CD4-positive, alpha-beta T cell treated with Interleukin-10 for 1 hour (primary cell): ENCODE results near the gene CCDC88B.

Experiments used
- DNase-seq: peaks from one replicate; pipeline ENCODE4 v3.0.0-alpha.2; 2020

Gene CCDC88B, protein sequence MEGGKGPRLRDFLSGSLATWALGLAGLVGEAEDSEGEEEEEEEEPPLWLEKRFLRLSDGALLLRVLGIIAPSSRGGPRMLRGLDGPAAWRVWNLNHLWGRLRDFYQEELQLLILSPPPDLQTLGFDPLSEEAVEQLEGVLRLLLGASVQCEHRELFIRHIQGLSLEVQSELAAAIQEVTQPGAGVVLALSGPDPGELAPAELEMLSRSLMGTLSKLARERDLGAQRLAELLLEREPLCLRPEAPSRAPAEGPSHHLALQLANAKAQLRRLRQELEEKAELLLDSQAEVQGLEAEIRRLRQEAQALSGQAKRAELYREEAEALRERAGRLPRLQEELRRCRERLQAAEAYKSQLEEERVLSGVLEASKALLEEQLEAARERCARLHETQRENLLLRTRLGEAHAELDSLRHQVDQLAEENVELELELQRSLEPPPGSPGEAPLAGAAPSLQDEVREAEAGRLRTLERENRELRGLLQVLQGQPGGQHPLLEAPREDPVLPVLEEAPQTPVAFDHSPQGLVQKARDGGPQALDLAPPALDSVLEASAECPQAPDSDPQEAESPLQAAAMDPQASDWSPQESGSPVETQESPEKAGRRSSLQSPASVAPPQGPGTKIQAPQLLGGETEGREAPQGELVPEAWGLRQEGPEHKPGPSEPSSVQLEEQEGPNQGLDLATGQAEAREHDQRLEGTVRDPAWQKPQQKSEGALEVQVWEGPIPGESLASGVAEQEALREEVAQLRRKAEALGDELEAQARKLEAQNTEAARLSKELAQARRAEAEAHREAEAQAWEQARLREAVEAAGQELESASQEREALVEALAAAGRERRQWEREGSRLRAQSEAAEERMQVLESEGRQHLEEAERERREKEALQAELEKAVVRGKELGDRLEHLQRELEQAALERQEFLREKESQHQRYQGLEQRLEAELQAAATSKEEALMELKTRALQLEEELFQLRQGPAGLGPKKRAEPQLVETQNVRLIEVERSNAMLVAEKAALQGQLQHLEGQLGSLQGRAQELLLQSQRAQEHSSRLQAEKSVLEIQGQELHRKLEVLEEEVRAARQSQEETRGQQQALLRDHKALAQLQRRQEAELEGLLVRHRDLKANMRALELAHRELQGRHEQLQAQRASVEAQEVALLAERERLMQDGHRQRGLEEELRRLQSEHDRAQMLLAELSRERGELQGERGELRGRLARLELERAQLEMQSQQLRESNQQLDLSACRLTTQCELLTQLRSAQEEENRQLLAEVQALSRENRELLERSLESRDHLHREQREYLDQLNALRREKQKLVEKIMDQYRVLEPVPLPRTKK (N-terminal part only)

DNA sequence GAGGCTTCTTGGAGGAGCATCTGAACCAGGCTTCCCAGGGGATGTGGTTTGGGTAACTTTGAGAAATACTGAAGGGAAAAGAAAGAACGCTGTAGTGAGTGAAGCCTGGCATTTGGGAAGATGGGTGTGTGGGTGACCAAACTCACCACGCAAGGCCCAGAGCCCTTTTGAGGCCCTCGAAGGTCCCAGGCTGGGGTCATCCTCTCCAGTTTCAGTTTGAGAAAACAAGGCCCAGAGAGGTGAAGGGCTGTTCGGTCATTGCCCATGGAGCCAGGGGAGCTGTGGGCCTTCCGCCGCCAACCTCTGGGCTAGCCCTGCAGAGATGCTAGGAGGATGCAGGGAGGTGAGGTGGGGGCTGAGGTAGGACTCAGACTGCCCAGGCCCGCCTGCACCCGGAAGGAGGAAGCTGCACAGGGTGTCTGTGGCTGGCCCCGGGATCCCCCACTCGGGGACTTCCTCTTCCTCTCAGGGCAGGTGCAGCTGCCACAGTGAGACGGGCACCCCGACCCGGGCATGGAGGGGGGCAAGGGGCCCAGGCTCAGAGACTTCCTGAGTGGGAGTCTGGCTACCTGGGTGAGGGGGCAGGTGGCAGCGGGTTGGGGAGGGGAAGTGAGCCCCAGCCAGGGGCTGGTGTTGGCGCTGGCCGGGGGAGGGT is at the start of gene CCDC88B:
TSS of gene CCDC88B (plus strand) at position 451 of the 655 bp plus-strand sequence. CDS start at position 514, 63 bp downstream.
- peak; percentile 92 for DNase-seq

DNA sequence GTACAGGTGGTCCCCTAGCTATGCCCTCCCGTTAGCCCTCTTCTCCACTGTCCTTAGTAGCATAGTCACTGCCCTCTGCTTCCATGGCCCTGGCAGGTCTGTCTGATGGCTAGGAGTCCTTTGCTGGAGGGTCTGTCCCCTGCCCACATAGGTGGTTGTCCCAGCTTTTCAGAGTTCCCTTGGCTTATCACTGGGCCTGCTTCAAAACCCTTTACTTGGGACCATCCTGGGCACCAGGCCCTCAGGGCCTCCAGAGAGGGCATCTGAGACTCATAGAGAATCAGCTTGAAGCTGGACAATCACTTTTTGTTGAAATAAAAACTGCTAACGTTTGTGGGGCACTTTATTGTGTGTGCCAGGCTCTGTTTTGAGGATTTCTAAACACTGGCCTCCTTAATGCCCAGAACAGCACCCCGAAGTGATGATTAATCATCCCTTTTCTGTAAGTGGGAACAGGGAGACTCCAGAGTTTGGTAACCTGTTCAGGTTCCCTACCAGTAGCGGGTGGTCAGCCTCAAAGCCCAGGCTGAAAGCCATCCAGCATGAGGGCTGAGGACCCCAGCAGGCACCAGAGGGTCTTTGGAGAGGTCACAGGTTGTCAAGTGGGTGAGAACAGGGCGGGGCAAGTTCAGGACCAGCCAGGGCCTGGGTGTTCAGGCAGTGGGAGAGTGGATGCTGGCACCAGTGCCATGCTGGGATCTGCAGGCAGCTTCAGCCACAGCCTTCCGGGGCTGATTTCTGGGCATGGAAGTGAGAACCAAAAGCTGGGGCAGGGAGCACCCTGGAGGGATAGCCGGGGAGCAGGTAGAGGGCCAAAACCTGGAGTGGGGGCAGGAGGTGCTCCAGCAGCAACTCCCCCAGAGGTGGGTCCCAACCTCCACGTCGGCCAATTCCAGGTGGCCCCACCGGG is 49.4 kb upstream of the CCDC88B start:
- DNase-seq: no peak

DNA sequence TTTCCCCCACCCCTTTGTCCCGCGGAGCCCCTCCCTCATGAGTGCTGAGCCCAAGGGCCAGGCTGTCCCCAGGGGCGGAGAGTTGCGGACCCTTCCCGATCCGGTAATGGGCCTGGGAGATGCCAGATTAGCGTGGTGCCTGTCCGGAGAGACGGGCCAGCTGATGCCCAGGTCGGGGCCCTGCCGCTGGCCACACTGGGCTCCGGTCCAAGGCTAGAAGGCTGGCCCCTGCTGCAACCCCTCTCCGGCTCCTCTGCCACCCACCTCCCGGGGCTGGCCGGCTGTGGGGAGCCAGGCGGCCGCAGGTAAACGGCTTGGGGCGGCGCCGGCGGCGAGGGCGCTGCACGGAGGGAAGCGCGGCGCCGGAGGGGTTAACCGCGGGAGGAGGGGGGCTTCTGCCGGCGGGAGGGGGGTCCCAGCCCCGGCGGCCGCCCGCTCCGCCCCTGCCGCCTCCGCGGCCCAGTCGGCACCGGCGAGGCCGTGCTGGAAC is 48.7 kb upstream of the CCDC88B start, which contains the start of gene KCNK4:
TSS of gene KCNK4 (plus strand) at position 41 of the 490 bp plus-strand sequence. CDS start 1,717 bp downstream, outside the sequence.
- no peak for DNase-seq

DNA sequence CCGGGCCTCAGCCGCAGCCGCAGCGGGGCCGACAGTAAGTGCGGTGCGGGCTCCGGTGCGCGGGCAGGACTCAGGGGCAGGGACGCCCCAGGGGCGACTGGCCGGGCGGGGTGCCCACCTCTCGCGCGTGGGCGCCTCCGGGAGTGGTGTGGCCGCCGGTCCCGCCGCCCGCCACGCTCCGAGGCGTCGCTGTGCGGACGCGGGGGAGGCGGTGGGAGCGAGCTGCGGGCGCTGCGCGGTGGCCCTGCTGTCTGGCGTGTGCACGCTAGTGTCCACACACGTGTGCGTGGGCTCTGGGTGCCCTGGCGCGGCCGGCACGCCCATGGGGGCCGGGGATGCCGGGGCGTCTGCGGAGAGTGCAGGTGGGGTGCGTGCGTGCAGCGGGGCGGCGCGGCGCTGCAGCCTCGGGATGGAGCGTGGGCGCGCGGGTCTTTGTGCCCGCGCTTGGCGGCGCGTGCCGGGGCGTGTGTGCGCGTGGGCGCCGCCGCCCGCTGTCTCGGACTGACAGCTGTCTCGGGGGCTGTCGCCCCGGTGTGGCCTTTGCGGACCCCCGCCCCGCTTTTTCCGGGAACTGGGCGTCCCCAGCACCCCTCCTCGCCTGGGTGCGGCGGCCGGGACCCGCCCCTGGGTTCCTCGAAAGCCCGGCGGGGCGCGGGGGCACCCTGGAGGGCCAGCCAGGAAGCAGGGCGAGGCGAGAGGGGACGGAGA is 48.1 kb upstream of the CCDC88B start:
- no peak for DNase-seq

DNA sequence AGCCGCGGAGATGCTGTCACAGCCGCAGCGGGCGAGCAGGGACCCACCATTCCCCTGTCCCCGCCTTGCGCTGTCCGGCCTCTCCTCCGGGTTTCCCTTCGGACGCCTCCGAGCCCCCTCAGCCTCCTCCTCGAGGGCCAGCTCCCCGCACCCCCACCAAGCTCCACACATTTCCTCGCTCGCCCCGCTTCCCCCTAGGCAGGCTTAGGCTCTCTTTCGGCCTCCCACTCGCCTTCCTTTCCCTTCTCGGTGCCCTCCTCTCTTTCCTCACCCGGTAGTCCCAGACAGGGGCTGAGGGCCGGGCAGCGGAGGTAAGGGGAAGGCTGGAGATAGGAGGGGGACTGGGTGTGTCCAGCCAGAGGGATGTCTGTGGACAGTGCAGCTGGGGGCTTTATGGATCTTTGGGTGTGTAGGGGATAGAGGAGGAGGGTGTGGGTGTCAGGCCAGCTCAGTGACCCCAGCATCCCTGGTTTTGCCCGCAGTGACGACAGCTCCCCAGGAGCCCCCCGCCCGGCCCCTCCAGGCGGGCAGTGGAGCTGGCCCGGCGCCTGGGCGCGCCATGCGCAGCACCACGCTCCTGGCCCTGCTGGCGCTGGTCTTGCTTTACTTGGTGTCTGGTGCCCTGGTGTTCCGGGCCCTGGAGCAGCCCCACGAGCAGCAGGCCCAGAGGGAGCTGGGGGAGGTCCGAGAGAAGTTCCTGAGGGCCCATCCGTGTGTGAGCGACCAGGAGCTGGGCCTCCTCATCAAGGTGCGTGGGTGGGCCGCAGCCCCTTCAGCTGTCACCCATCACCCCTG is 47.3 kb upstream of the CCDC88B start:
- no peak for DNase-seq

DNA sequence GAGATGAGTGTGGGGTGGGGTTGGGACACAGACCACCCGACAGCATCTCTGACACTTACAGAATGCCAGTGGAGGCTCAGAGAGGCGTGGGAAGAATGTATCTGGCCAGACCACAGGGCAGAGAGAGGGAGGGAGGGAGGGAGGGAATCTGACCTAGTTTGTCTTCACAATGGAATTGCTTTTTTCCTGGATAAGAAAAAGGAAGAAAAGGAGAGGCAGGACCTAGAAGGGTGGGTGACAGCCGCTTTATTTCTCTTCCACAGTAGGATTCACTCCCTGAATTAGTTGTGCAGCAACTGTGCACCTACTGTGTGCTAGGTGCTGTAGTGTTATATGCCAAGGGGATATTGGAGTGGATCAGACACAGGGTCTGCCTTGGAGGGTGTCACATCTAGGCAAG is 45.2 kb upstream of the CCDC88B start:
- DNase-seq: no peak

DNA sequence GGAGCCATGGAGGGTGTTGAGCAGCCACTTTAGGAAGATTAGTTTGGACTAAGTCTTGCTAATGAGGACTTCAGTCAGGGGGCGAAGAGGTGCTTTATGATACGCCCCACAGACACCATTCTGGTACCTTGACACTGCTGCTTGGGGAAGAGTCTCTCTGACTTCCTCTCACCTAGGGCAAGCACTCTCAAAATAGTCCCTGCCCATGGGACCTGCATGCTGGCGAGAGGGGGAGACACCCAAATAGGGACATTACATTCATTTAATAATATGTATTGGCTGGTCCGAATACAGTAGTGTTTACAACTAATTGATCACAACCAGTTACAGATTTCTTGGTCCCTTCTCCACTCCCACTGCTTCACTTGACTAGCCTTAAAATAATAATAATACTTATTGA is 44.2 kb upstream of the CCDC88B start:
- DNase-seq: no peak

DNA sequence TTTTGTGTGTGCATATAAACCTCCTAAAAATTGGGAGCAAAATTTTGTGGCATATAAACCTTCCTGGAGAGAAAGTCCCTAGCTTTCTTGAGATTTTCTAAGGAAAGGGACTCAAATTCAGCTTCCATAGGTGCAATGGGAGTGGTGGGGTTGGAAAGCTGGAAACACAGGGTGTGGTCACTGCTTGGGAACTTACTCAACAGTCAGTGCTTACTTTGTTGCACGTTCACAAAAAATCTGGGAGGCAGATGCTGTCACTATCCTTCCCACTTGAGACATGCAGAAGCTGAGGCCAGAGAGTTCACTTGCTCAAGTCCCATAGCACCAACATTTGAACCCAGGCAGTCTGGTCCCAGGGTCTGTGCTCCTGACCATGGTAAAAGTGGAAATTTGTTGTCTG is 43.8 kb upstream of the CCDC88B start:
- DNase-seq: no peak

DNA sequence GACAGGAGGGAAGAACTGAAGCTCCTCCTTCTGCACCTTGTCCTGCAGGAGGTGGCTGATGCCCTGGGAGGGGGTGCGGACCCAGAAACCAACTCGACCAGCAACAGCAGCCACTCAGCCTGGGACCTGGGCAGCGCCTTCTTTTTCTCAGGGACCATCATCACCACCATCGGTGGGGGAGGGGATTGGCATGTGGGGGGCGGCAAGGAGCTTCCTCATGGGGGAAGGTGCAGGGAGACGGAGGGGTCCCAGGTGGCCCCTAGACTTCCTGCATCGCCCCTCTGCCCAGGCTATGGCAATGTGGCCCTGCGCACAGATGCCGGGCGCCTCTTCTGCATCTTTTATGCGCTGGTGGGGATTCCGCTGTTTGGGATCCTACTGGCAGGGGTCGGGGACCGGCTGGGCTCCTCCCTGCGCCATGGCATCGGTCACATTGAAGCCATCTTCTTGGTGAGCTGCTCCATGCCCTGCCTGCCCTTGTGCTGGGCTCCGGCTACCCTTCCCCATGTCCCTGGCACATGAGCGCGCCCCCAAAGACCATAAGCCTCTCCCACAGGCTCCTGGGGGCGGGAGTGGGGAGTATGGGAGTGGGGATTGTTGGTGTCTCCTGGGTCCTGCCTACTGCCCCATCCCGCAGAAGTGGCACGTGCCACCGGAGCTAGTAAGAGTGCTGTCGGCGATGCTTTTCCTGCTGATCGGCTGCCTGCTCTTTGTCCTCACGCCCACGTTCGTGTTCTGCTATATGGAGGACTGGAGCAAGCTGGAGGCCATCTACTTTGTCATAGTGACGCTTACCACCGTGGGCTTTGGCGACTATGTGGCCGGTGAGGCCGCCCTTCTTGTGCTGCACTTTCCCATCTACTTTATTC is 42.9 kb upstream of the CCDC88B start:
- no peak for DNase-seq

DNA sequence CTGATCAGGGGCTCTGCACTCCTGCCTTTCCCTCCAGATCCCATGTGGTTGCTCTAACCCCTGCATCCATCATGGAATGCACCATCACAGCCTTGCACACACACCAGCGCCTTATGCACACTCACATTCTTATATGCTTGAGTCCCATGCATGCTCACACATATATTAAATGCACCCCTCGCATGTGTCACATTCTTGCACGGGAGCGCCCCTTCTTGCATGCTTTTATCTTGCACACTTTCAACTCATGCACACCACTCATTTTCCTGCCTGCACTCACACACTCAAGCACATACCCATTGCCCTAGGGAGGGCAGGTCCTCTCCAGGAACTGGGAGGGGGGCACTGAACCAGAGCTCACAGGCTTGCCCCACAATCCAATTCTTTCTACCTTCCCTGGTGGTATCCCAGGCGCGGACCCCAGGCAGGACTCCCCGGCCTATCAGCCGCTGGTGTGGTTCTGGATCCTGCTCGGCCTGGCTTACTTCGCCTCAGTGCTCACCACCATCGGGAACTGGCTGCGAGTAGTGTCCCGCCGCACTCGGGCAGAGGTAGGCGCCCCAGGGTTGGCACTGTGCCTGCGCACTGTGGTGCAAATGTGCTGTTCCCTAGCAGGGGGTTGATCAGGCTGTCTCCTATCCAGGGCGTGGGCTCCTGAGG is 42.2 kb upstream of the CCDC88B start:
- DNase-seq: no peak

DNA sequence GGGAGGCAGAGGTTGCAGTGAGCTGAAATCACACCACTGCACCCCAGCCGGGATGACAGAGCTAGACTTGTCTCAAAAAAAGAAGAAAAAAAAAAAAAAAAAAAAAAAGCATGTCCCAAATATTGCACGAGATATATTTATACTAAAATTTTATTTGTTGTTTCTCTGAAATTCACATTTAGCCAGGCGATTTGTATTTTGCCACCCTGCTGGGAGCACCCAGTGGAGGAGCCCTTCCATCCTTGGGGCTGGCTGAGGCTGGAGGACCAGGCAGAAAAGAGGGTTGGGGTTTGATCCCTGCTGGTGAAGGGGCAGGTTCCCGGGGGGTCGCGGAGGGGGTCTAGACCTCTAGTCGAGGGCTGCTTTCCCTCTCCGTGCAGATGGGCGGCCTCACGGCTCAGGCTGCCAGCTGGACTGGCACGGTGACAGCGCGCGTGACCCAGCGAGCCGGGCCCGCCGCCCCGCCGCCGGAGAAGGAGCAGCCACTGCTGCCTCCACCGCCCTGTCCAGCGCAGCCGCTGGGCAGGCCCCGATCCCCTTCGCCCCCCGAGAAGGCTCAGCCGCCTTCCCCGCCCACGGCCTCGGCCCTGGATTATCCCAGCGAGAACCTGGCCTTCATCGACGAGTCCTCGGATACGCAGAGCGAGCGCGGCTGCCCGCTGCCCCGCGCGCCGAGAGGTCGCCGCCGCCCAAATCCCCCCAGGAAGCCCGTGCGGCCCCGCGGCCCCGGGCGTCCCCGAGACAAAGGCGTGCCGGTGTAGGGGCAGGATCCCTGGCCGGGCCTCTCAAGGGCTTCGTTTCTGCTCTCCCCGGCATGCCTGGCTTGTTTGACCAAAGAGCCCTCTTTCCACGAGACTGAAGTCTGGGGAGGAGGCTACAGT is 40.8 kb upstream of the CCDC88B start:
- DNase-seq: no peak

DNA sequence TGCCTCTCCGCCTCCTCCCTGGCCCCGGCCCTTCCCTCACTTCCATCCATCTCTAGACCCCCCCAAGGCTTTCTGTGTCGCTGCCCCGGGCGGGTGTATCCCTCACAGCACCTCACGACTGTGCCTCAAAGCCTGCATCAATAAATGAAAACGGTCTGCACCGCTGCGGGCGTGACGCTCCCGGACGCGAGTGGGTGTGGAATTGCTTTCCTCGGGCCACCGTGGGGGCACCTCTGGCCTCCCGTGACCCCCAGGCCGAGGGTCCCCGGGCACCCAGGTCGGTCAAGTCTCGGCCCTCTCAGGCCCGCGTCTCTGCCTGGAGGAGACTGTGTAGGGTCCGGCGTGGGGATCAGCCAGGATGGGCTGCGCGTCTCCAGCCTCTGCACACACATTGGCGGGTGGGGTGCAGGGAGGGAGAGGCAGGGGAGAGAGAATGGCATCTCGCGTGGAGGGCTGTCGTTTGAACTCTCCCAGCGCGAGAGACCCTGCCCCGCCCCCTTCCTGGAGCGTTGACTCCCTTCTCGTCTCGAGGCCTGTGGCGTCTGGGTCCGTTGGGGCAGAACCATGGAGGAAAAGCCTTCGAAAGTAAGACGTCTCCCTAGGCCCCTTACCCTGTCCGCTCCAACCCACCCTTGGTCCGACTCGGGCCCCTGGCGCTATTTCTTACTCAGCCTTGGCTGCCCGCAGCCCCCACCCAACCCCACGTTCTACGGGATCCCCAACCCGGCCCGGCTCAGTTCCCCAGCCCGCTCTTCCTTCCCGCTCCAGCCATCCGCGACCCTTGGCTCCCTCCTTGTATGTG is 40.0 kb upstream of the CCDC88B start, which contains the start of gene CATSPERZ:
TSS of gene CATSPERZ (plus strand) at position 512 of the 802 bp plus-strand sequence. CDS start at position 565, 53 bp downstream.
- no peak for DNase-seq

DNA sequence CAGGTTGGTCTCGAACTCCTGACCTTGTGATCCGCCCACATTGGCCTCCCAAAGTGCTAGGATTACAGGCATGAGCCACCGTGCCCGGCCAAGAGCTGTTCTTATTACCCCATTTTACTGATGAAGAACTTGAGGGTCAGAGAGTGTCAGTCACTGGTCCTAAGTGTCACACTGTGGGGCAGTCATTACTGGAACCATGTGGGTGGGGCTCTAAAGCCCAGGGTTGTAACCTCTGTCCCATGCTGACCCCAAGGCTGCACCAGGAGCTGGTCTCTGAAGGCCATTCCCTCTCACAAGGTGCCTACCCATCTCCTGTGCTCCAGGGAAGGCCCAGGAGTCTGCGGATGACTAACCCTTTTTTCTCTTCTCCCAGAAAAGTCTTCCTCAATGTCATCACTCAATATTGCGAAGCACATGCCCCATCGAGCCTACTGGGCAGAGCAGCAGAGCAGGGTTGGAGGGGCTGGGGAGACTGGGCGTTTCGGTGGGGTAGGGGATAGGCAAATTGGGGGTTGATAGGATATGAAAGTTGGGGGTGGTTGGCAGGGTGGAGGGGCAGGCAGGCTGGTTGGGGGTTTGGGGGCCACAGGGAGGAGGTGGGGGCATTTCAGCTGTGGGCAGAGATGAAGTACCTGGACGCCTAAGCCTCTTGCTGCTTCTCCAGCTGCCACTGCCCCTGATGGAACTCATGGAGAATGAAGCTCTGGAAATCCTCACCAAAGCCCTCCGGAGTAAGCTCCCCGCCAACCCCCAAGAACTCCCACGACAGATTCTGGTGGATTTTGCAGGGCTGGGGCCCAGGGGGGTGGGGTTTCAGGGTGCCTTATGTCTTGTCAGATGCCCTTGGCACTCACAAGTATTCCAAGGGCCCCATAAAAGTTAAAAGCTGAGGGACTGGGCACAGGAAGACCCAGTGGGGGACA is 36.6 kb upstream of the CCDC88B start:
- no peak for DNase-seq

DNA sequence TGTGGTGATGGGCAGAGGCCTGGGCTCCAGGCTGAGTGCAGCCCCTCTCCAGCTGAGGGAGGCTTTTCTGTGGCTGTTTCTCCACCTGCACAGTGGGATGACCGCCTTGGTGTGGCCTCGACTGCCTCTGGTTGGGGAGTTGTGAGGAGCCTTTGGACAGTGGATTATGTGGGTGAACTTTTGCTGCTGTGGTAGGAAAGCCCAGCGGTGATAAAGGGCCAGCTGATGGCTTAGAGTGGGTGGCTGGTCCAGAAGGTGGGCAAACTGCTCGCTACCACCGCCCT is 36.0 kb upstream of the CCDC88B start:
- no peak for DNase-seq
